PC-3 (cell line): ENCODE data around the gene CEP170B. TPM values are rescaled to one million over a fixed set of nuclear protein-coding genes. Genes with fewer than 3 reads are reported as not detected.

ENCODE experiments used
- ATAC-seq: fragments of 200-7000 bp; cut with Tn5 transposase; 2 replicates; pipeline ENCODE4 v1.9.1; 2020; ENCODE audit warnings: mild to moderate bottlenecking, moderate library complexity
- BruUV-seq: library from RNA; stranded (reverse); fragments of 400-500 nt; replicated peaks from 2 replicates; lab custom pipeline; 2021; lab: Mats Ljungman, UMichigan
- CTCF ChIA-PET: fragments of 300-600 bp; sonication (Branson Sonifier 250); formaldehyde crosslinking; loops from one replicate; lab custom pipeline; 2022; ENCODE audit warnings: antibody characterized with exemption; lab: Charles Lee
- POLR2A ChIA-PET: fragments of 300-600 bp; sonication (Branson Sonifier 250); formaldehyde crosslinking; loops from one replicate; lab custom pipeline; 2022; ENCODE audit warnings: antibody characterized with exemption; ENCODE audit not compliant: unreplicated experiment; lab: Charles Lee
- DNase-seq: peaks from one replicate; pipeline ENCODE4 v3.0.0-alpha.2; 2015
- H2AFZ ChIP-seq: fragments of 300-600 bp; sonication (generic); 2 replicates; pipeline ENCODE4 v1.6.0; 2016; ENCODE audit warnings: antibody characterized with exemption, low read length
- H3F3A ChIP-seq: fragments of 300-600 bp; sonication (generic); one replicate; pipeline ENCODE4 v1.6.0; 2017; ENCODE audit warnings: antibody characterized with exemption, low read length, control low read depth, mild to moderate bottlenecking; ENCODE audit not compliant: unreplicated experiment
- H3K27ac ChIP-seq: fragments of 300-600 bp; sonication (generic); 2 replicates; pipeline ENCODE4 v1.5.1; 2016; ENCODE audit warnings: mild to moderate bottlenecking, low read length
- H3K27me3 ChIP-seq: fragments of 300-600 bp; sonication (generic); 2 replicates; pipeline ENCODE4 v1.6.1; 2016; ENCODE audit warnings: low read length, mixed read lengths
- H3K36me3 ChIP-seq: fragments of 300-600 bp; sonication (generic); 2 replicates; pipeline ENCODE4 v1.6.1; 2016; ENCODE audit warnings: low read depth, mixed run types, low read length, mixed read lengths
- H3K4me1 ChIP-seq: fragments of 300-600 bp; sonication (generic); 2 replicates; pipeline ENCODE4 v1.5.1; 2016; ENCODE audit warnings: low read length; ENCODE audit not compliant: insufficient read depth
- H3K4me2 ChIP-seq: fragments of 300-600 bp; sonication (generic); 2 replicates; pipeline ENCODE4 v1.6.0; 2016; ENCODE audit warnings: low read length
- H3K4me3 ChIP-seq: fragments of 300-600 bp; sonication (generic); 2 replicates; pipeline ENCODE4 v1.5.1; 2016; ENCODE audit warnings: mild to moderate bottlenecking, low read length, mixed read lengths
- H3K79me2 ChIP-seq: fragments of 300-600 bp; sonication (generic); 2 replicates; pipeline ENCODE4 v1.6.1; 2017; ENCODE audit warnings: low read length, mixed read lengths
- H3K9ac ChIP-seq: fragments of 300-600 bp; sonication (generic); 2 replicates; pipeline ENCODE4 v1.6.0; 2016; ENCODE audit warnings: mild to moderate bottlenecking, low read length
- H3K9me2 ChIP-seq: fragments of 300-600 bp; sonication (generic); replicated peaks from 2 replicates; pipeline ENCODE4 v1.6.1; 2016; ENCODE audit warnings: mixed run types, low read length, mixed read lengths
- H3K9me3 ChIP-seq: fragments of 300-600 bp; sonication (generic); 2 replicates; pipeline ENCODE4 v1.6.1; 2016; ENCODE audit warnings: low read length, mixed read lengths
- H4K20me1 ChIP-seq: fragments of 300-600 bp; sonication (generic); 2 replicates; pipeline ENCODE4 v1.6.1; 2016; ENCODE audit warnings: low read length, mixed read lengths
- EZH2 ChIP-seq: fragments of 300-600 bp; sonication (generic); IDR thresholded peaks from one replicate; pipeline ENCODE4 v1.6.1; 2017; ENCODE audit warnings: antibody characterized with exemption, mild to moderate bottlenecking, low read length; ENCODE audit not compliant: unreplicated experiment
- EZH2phosphoT487 ChIP-seq: fragments of 300-600 bp; sonication (generic); IDR thresholded peaks from 2 replicates; pipeline ENCODE4 v1.6.1; 2018; ENCODE audit warnings: mild to moderate bottlenecking, antibody characterized with exemption, low read length, borderline replicate concordance
- intact Hi-C: fragments of 100-400 bp; cut with micrococcal nuclease; formaldehyde crosslinking; loops from 2 replicates; pipeline ENCODE4 v1.9.0; 2023
- total RNA-seq: library from RNA; depleted of rRNA; stranded (reverse); fragments of >200 nt; gene quantifications from 2 replicates; pipeline ENCODE4 v1.2.3, GENCODE V29; 2014
- TF ChIP-seq, protein P1 (sequence below): fragments of 300-600 bp; sonication (generic); conservative IDR thresholded peaks from 2 replicates; pipeline ENCODE4 v1.5.1; 2017; ENCODE audit warnings: antibody characterized with exemption, low read depth, mild to moderate bottlenecking, low read length

Gene CEP170B
- total RNA-seq, 1 experiment from 2014 or later, result 33.2 TPM

DNA sequence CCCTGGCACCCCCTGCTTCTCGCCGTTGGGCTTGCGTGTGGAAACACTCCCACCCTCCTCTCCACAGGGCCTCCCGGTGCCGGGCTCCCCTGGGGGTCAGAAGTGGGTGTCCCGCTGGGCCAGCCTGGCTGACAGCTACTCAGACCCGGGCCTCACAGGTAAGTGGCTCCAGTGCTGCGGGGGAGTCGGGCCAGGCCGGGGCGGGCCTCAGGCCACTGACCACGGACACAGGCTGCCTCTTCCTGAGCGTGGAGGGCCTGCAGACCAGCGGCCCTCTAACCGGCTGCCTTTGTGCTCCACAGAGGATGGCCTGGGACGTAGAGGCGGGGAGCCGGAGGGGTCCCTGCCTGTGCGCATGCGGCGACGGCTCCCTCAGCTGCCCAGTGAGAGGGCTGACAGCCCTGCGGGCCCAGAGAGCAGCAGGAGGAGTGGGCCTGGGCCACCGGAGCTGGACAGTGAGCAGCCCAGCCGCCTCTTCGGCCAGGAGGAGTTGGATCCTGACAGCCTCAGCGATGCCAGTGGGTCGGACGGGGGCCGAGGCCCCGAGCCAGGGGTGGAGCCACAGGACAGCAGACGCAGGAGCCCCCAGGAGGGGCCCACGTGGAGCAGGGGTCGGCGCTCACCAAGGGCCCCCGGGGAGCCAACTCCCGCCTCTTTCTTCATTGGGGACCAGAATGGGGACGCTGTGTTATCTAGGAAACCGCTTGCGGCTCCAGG, 21.1 kb downstream of the CEP170B start:
- no peaks in the 10 kb centered on the region for H3K9me3 ChIP-seq
- no peaks in the 10 kb centered on the region for H3K9me2 ChIP-seq
- peaks cover 3% of the 10 kb centered on the region; the same call in 1 of the 2 replicates for H3K4me1 ChIP-seq
- peaks cover 16% of the 10 kb centered on the region; the same call in 1 of the 2 replicates for H3K36me3 ChIP-seq
- DNase-seq (no peak), ATAC-seq (no peak)
- ChIA-PET POLR2A (no interaction called here), CTCF (no interaction called here)
- H3K4me3 ChIP-seq, result no peak overlapping the region
- intact Hi-C loops, result no loop called here
- TF ChIP-seq EZH2phosphoT487 (no peak), EZH2 (no peak)
- TF ChIP-seq, protein P1, sequence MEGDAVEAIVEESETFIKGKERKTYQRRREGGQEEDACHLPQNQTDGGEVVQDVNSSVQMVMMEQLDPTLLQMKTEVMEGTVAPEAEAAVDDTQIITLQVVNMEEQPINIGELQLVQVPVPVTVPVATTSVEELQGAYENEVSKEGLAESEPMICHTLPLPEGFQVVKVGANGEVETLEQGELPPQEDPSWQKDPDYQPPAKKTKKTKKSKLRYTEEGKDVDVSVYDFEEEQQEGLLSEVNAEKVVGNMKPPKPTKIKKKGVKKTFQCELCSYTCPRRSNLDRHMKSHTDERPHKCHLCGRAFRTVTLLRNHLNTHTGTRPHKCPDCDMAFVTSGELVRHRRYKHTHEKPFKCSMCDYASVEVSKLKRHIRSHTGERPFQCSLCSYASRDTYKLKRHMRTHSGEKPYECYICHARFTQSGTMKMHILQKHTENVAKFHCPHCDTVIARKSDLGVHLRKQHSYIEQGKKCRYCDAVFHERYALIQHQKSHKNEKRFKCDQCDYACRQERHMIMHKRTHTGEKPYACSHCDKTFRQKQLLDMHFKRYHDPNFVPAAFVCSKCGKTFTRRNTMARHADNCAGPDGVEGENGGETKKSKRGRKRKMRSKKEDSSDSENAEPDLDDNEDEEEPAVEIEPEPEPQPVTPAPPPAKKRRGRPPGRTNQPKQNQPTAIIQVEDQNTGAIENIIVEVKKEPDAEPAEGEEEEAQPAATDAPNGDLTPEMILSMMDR, result no peak
- no peak overlapping the region for H3K27ac ChIP-seq
- no peak overlapping the region for H3K4me2 ChIP-seq
- H3K9ac ChIP-seq, result no peak overlapping the region
- no peaks in the 10 kb centered on the region for H3F3A ChIP-seq
- no peaks in the 10 kb centered on the region for H3K79me2 ChIP-seq
- H3K27me3 ChIP-seq, result no peaks in the 10 kb centered on the region
- no TSS peak for BruUV-seq
- H2AFZ ChIP-seq, result no peak overlapping the region
- no peaks in the 10 kb centered on the region for H4K20me1 ChIP-seq

- peaks cover 16% of the 10 kb centered on the region; the same call in 1 of the 2 replicates for H3K36me3 ChIP-seq
- H3K79me2 ChIP-seq, result no peaks in the 10 kb centered on the region
- BruUV-seq, result TSS peak; percentile 50
Measured at GRCh38 chr14:104886690-104887622, 21.9 kb downstream of the CEP170B start.

More at GRCh38 chr14:104886690-104887622, 21.9 kb downstream of the CEP170B start:
- intact Hi-C loops, result no loop called here
- TF ChIP-seq EZH2, result no peak
- no peak for TF ChIP-seq EZH2phosphoT487
- TF ChIP-seq, protein P1, result no peak
- ChIA-PET CTCF (no interaction called here), POLR2A (no interaction called here)
- no peaks in the 10 kb centered on the region for H3K27me3 ChIP-seq
- no peak overlapping the region for H2AFZ ChIP-seq
- no peaks in the 10 kb centered on the region for H3K9me2 ChIP-seq
- no peak for ATAC-seq
- no peaks in the 10 kb centered on the region for H3K9me3 ChIP-seq
- no peak overlapping the region for H3K4me2 ChIP-seq
- H4K20me1 ChIP-seq, result no peaks in the 10 kb centered on the region
- H3F3A ChIP-seq, result no peaks in the 10 kb centered on the region
- H3K4me3 ChIP-seq, result no peak overlapping the region
- peaks cover 3% of the 10 kb centered on the region; the same call in 1 of the 2 replicates for H3K4me1 ChIP-seq
- no peak for DNase-seq
- no peak overlapping the region for H3K9ac ChIP-seq
- no peak overlapping the region for H3K27ac ChIP-seq
